CD8-positive, alpha-beta memory T cell (primary cell): ENCODE results near the gene TMPRSS5. TPM values are rescaled to one million over a fixed set of nuclear protein-coding genes. Genes with fewer than 3 reads are reported as not detected.
"Not testable (repeated sequence)": the region's sequence is repeated elsewhere in the genome, so short reads cannot be mapped to it uniquely, and the experiment has no call there.

ENCODE experiments used
- CTCF ChIA-PET: fragments of 350-600 bp; sonication (Branson Sonifier 250); formaldehyde crosslinking; loops from one replicate; lab custom pipeline; 2021; ENCODE audit warnings: antibody characterized with exemption; lab: Charles Lee
- POLR2A ChIA-PET: fragments of 350-600 bp; sonication (Branson Sonifier 250); formaldehyde crosslinking; loops from one replicate; lab custom pipeline; 2021; ENCODE audit warnings: antibody characterized with exemption; lab: Charles Lee
- DNase-seq, 5 donors: peaks; one replicate each; pipeline versions ENCODE4 v3.0.0 to v3.0.0-alpha.2; 2020 to 2022; ENCODE audit warnings: mixed read lengths in 1 of 5
- H3K27ac ChIP-seq: one replicate; pipeline ENCODE4 v1.7.0; 2013; ENCODE audit warnings: low read depth, mild to moderate bottlenecking, low read length, moderate library complexity
- H3K27me3 ChIP-seq: 2 replicates; pipeline ENCODE4 v1.7.0; 2013; ENCODE audit warnings: low read length, mild to moderate bottlenecking; ENCODE audit not compliant: insufficient read depth, poor library complexity, severe bottlenecking
- H3K36me3 ChIP-seq: 2 replicates; pipeline ENCODE4 v1.7.0; 2013; ENCODE audit warnings: mild to moderate bottlenecking, low read length, moderate library complexity; ENCODE audit not compliant: insufficient read depth
- H3K4me1 ChIP-seq: 2 replicates; pipeline ENCODE4 v1.7.0; 2013; ENCODE audit warnings: mild to moderate bottlenecking, low read length, moderate library complexity; ENCODE audit not compliant: insufficient read depth
- H3K4me3 ChIP-seq: 2 replicates; pipeline ENCODE4 v1.7.0; 2013; ENCODE audit warnings: mild to moderate bottlenecking, low read length
- H3K9me3 ChIP-seq: 2 replicates; pipeline ENCODE4 v1.7.0; 2013; ENCODE audit warnings: mild to moderate bottlenecking, low read length
- H3K27ac Mint-ChIP-seq, 8 donors: one replicate each; pipeline ENCODE4 v1.8.0; 2020 to 2021; ENCODE audit warnings: mixed read lengths in 8 of 8, mild to moderate bottlenecking in 6 of 8, inconsistent platforms in 3 of 8, moderate library complexity in 3 of 8
- H3K27me3 Mint-ChIP-seq, 2 donors: one replicate each; pipeline ENCODE4 v1.8.0; 2020 to 2021; ENCODE audit warnings: mixed read lengths in 2 of 2, mild to moderate bottlenecking in 1 of 2, moderate library complexity in 1 of 2
- H3K36me3 Mint-ChIP-seq, 3 donors: one replicate each; pipeline ENCODE4 v1.8.0; 2020 to 2021; ENCODE audit warnings: mixed read lengths in 3 of 3, inconsistent platforms in 1 of 3, mild to moderate bottlenecking in 1 of 3
- H3K4me1 Mint-ChIP-seq, 3 donors: one replicate each; pipeline ENCODE4 v1.8.0; 2020 to 2021; ENCODE audit warnings: mixed read lengths in 3 of 3, inconsistent platforms in 1 of 3, mild to moderate bottlenecking in 1 of 3
- H3K4me3 Mint-ChIP-seq, 7 donors: one replicate each; pipeline ENCODE4 v1.8.0; 2020 to 2021; ENCODE audit warnings: mixed read lengths in 7 of 7, mild to moderate bottlenecking in 6 of 7, moderate library complexity in 4 of 7, inconsistent platforms in 2 of 7
- H3K9me3 Mint-ChIP-seq, 5 donors: one replicate each; pipeline ENCODE4 v1.8.0; 2020 to 2022; ENCODE audit warnings: mixed read lengths in 5 of 5, mild to moderate bottlenecking in 3 of 5, moderate library complexity in 2 of 5, inconsistent platforms in 1 of 5
- polyA plus RNA-seq: library from polyadenylated mRNA; unstranded; fragments of 300-500 nt; fragmentation: Illumina TruSeq; gene quantifications from one replicate; pipeline ENCODE4 v1.2.3, GENCODE V29; 2021
- total RNA-seq, 2 experiments: library from RNA; stranded (reverse); gene quantifications; one replicate each; pipeline ENCODE4 v1.2.3, GENCODE V29; 2021

Gene TMPRSS5
- total and polyA plus RNA-seq, 3 experiments from 2014 or later: 0.26 to 0.40 TPM; not detected in 1

GRCh38 chr11:113725913-113726312 lies 19.8 kb upstream of the TMPRSS5 start:
- peaks cover 3 to 11% (median 5%) of the 10 kb centered on the region in 3 donors for H3K36me3 Mint-ChIP-seq
- no peaks in the 10 kb centered on the region for H3K9me3 Mint-ChIP-seq
- no peaks in the 10 kb centered on the region for H3K27me3 ChIP-seq
- peak overlapping the region in 1 of 8 donors; percentile 19 for H3K27ac Mint-ChIP-seq
- no peak overlapping the region for H3K4me3 ChIP-seq
- POLR2A ChIA-PET: interaction anchor here (0.6 kb wide), 1 partner anchor 14 kb away, joined by 4 read pairs; no protein-coding TSS in a partner anchor
- no peak overlapping the region for H3K27ac ChIP-seq
- DNase-seq: no peak
- CTCF ChIA-PET: no interaction called here
- H3K4me1 ChIP-seq: no peaks in the 10 kb centered on the region
- H3K27me3 Mint-ChIP-seq: no peaks in the 10 kb centered on the region
- no peaks in the 10 kb centered on the region for H3K9me3 ChIP-seq
- H3K36me3 ChIP-seq: no peaks in the 10 kb centered on the region
- H3K4me1 Mint-ChIP-seq: no peaks in the 10 kb centered on the region
- no peak overlapping the region for H3K4me3 Mint-ChIP-seq

DNA sequence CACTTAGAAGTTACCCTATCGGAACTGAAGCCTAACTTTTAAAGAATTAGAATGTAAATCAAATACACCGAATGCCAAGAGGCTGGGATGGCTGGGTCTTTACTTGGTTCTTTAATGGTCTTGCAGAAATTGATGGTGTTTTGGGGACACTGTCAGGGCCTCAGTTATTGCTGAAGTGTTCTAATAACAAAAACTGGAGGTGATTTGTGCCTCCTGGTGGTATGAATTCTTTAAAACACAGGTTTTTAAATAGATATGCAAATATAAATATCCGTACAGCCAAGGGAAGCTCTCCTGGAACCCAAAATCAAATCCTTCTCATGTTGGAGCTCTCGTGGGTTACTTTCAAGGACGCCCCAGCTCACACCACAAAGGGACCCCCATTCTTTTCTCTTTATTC lies 19.3 kb upstream of the TMPRSS5 start:
- Histone ChIP-seq H3K27ac (no peak overlapping the region), H3K9me3 (no peaks in the 10 kb centered on the region), H3K4me3 (no peak overlapping the region), H3K36me3 (no peaks in the 10 kb centered on the region), H3K4me1 (no peaks in the 10 kb centered on the region), H3K27me3 (no peaks in the 10 kb centered on the region)
- Mint-ChIP-seq H3K27me3 (no peaks in the 10 kb centered on the region), H3K4me3 (no peak overlapping the region), H3K36me3 (peaks cover 5 to 16% (median 8%) of the 10 kb centered on the region in 3 donors), H3K27ac (no peak overlapping the region), H3K4me1 (no peaks in the 10 kb centered on the region), H3K9me3 (no peaks in the 10 kb centered on the region)
- POLR2A ChIA-PET: interaction anchor here (0.6 kb wide), 1 partner anchor 14 kb away, joined by 4 read pairs; no protein-coding TSS in a partner anchor
- CTCF ChIA-PET: no interaction called here
- no peak for DNase-seq

DNA sequence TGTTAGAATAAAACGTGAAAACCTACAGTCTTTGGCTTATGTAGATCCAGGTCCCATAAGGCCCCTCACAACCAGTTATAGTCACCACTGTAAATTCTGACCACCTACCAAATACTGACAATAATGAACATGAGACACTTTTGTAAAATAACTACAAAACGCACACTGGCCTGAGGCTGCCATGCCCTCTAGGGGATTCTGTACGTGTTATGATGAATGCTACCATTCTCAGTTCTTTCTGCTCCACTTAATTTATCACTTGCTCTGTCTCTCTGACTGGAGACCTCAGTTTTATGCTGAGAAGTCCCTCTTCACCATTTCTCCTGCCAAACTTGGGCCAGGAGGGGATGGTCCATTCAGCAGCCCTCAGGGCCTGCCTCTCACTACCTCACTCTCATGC lies 18.7 kb upstream of the TMPRSS5 start:
- no peaks in the 10 kb centered on the region for H3K27me3 ChIP-seq
- H3K27me3 Mint-ChIP-seq: no peaks in the 10 kb centered on the region
- no peak overlapping the region for H3K4me3 Mint-ChIP-seq

GRCh38 chr11:113723787-113724186 lies 17.7 kb upstream of the TMPRSS5 start:
- Histone ChIP-seq H3K4me3 (no peak overlapping the region), H3K36me3 (no peaks in the 10 kb centered on the region), H3K27me3 (no peaks in the 10 kb centered on the region), H3K27ac (no peak overlapping the region), H3K9me3 (no peaks in the 10 kb centered on the region), H3K4me1 (no peaks in the 10 kb centered on the region)
- H3K9me3 Mint-ChIP-seq: no peaks in the 10 kb centered on the region
- H3K4me1 Mint-ChIP-seq: no peaks in the 10 kb centered on the region
- ChIA-PET CTCF (no interaction called here), POLR2A (no interaction called here)
- DNase-seq: no peak
- no peak overlapping the region for H3K27ac Mint-ChIP-seq
- H3K27me3 Mint-ChIP-seq: no peaks in the 10 kb centered on the region
- H3K36me3 Mint-ChIP-seq: peaks cover 5 to 27% (median 17%) of the 10 kb centered on the region in 3 donors
- H3K4me3 Mint-ChIP-seq: no peak overlapping the region

More for the DNA sequence above, 18.7 kb upstream of the TMPRSS5 start:
- no peaks in the 10 kb centered on the region for H3K9me3 ChIP-seq
- Mint-ChIP-seq H3K9me3 (no peaks in the 10 kb centered on the region), H3K36me3 (peaks cover 5 to 23% (median 9%) of the 10 kb centered on the region in 3 donors), H3K27ac (no peak overlapping the region), H3K4me1 (no peaks in the 10 kb centered on the region)
- no peak overlapping the region for H3K27ac ChIP-seq
- no peaks in the 10 kb centered on the region for H3K36me3 ChIP-seq
- POLR2A ChIA-PET: no interaction called here
- no peak for DNase-seq
- H3K4me1 ChIP-seq: no peaks in the 10 kb centered on the region
- CTCF ChIA-PET: no interaction called here
- no peak overlapping the region for H3K4me3 ChIP-seq

DNA sequence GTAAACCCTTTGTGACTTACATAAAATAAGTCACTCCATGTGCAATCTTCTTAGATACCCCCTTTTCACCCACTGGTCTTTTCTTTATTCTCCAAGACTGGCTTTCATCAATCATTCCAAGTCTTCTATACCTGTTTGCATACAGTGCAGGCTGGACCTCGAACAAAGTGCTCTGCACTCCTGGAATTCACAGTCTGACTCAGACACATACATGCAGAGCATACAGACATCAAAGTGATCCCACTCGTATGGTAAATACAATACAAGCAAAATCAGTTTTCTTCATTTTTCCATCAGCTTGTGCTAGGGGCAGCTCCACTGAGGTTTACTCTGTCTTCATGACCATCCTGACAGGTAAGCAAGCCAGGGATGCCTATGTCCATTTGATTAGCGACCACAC lies 16.8 kb upstream of the TMPRSS5 start:
- peaks cover 6 to 32% (median 18%) of the 10 kb centered on the region in 3 donors for H3K36me3 Mint-ChIP-seq
- H3K27ac Mint-ChIP-seq: no peak overlapping the region
- POLR2A ChIA-PET: no interaction called here

GRCh38 chr11:113722221-113722620 lies 16.1 kb upstream of the TMPRSS5 start:
- H3K27me3 Mint-ChIP-seq: no peaks in the 10 kb centered on the region
- H3K27ac ChIP-seq: no peak overlapping the region
- no peaks in the 10 kb centered on the region for H3K4me1 Mint-ChIP-seq
- DNase-seq: no peak
- H3K4me1 ChIP-seq: no peaks in the 10 kb centered on the region
- no peaks in the 10 kb centered on the region for H3K9me3 ChIP-seq
- no peak overlapping the region for H3K4me3 ChIP-seq
- H3K36me3 Mint-ChIP-seq: peaks cover 9 to 39% (median 18%) of the 10 kb centered on the region in 3 donors
- H3K4me3 Mint-ChIP-seq: peak overlapping the region in 1 of 7 donors; percentile 14
- no peak overlapping the region for H3K27ac Mint-ChIP-seq
- ChIA-PET POLR2A (no interaction called here), CTCF (no interaction called here)
- H3K9me3 Mint-ChIP-seq: peaks cover 0 to 2% (median 0%) of the 10 kb centered on the region in 5 donors
- no peaks in the 10 kb centered on the region for H3K36me3 ChIP-seq
- H3K27me3 ChIP-seq: no peaks in the 10 kb centered on the region

More for the DNA sequence above, 16.8 kb upstream of the TMPRSS5 start:
- Histone ChIP-seq H3K9me3 (no peaks in the 10 kb centered on the region), H3K27me3 (no peaks in the 10 kb centered on the region), H3K27ac (no peak overlapping the region), H3K36me3 (no peaks in the 10 kb centered on the region), H3K4me1 (no peaks in the 10 kb centered on the region), H3K4me3 (no peak overlapping the region)
- Mint-ChIP-seq H3K9me3 (peaks cover 0 to 2% (median 0%) of the 10 kb centered on the region in 5 donors), H3K4me3 (no peak overlapping the region), H3K27me3 (no peaks in the 10 kb centered on the region), H3K4me1 (no peaks in the 10 kb centered on the region)
- CTCF ChIA-PET: no interaction called here
- DNase-seq: no peak

DNA sequence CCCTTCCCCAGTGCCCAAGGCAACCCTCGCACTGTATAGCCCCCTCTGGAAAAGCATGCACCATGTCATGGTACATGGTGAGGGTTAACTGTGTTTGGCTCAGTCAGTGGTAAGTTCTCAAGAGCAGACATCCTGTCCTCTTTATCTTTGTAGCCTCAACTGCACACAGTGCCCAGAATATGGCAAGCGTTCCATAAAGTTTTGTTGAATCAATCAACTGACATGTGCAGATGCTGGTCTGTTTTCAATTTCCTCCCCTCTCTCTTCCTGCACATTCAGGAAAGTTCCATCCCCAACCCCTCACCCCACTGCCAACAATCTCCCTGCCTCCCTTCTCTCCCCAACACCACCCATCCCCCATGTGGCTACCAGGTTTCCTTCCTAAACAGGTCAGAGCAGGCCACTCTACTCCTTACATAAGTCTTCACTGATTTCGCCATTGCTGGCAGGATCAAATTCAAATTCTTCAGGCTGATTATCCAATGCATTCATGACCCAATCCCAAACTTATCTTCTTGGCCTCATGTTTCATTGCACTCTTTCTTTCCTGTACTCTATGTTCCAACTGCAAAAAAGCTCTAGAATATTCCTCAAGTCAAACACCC lies 15.5 kb upstream of the TMPRSS5 start:
- Mint-ChIP-seq H3K9me3 (peaks cover 0 to 2% (median 0%) of the 10 kb centered on the region in 5 donors), H3K4me1 (no peaks in the 10 kb centered on the region), H3K27me3 (no peaks in the 10 kb centered on the region), H3K4me3 (no peak overlapping the region), H3K36me3 (peaks cover 9 to 45% (median 17%) of the 10 kb centered on the region in 3 donors), H3K27ac (no peak overlapping the region)
- ChIA-PET POLR2A (no interaction called here), CTCF (no interaction called here)
- H3K27me3 ChIP-seq: no peaks in the 10 kb centered on the region
- no peak overlapping the region for H3K27ac ChIP-seq
- no peaks in the 10 kb centered on the region for H3K9me3 ChIP-seq
- no peak for DNase-seq
- no peaks in the 10 kb centered on the region for H3K4me1 ChIP-seq
- H3K4me3 ChIP-seq: no peak overlapping the region
- H3K36me3 ChIP-seq: no peaks in the 10 kb centered on the region

DNA sequence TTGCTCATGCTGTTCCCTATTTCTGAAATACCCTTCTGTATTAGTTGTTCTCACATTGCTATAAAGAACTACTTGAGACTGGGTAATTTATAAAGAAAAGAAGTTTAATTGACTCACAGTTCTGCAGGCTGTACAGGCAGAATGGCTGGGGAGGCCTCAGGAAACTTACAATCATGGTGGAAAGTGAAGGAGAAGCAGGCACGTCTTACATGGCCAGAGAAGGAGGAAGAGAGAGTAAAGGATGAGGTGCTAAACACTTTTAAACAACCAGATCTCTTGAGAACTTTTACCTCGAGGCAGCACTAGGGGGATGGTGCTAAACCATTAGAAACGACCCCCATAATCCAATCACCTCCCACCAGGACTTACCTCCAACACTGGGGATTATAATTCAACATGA lies 14.4 kb upstream of the TMPRSS5 start:
- H3K27ac Mint-ChIP-seq, H3K9me3 ChIP-seq, H3K4me3 ChIP-seq, H3K9me3 Mint-ChIP-seq, H3K36me3 ChIP-seq, POLR2A ChIA-PET, H3K4me1 Mint-ChIP-seq, H3K4me3 Mint-ChIP-seq, H3K4me1 ChIP-seq, CTCF ChIA-PET, H3K27me3 Mint-ChIP-seq, H3K27ac ChIP-seq, H3K27me3 ChIP-seq, DNase-seq: not testable (repeated sequence)
- peaks cover 15 to 55% (median 18%) of the 10 kb centered on the region in 3 donors for H3K36me3 Mint-ChIP-seq
